ENCODE data around the gene DOK4. TPM values are rescaled to one million over a fixed set of nuclear protein-coding genes. Genes with fewer than 3 reads are reported as not detected.

DOK4 gene
- total and polyA plus RNA-seq, 8 donors: 11.2 to 55.9 (median 31.1) TPM

- DNase-seq: no peak
- H3K36me3 ChIP-seq: peaks cover 8 to 36% (median 22%) of the 10 kb centered on the region in 4 donors
- intact Hi-C loops (cut with DNase I; ENCODE audit: low total_unique reads): loop anchor here (10.0 kb wide), 2 partner anchors 85 to 205 kb away; no protein-coding TSS in a partner anchor
- H3K9me3 ChIP-seq: no peaks in the 10 kb centered on the region
- H3K27ac ChIP-seq: no peak overlapping the region
- peaks cover 0 to 10% (median 0%) of the 10 kb centered on the region in 3 donors for H3K27me3 ChIP-seq
- peaks cover 0 to 7% (median 3%) of the 10 kb centered on the region in 4 donors for H3K4me1 ChIP-seq
- WGBS, 5 donors: 53 to 59% (median 57%) methylated on average over 10 of the region's 10 CpGs
- H3K4me3 ChIP-seq: no peak overlapping the region
- TF ChIP-seq POLR2A (IDR thresholded peaks at IDR 0.05) (no peak), EP300 (IDR thresholded peaks at IDR 0.05) (no peak), POLR2AphosphoS5 (IDR thresholded peaks at IDR 0.05) (no peak), CTCF (IDR thresholded peaks at IDR 0.05) (no peak)
These were observed 24.0 kb upstream of the DOK4 start for GRCh38 chr16:57510016-57510871.

- intact Hi-C loops (cut with DNase I; ENCODE audit: low total_unique reads): no loop called here
- Histone ChIP-seq H3K27ac (no peak overlapping the region), H3K4me1 (peaks cover 0 to 7% (median 3%) of the 10 kb centered on the region in 4 donors), H3K36me3 (peaks cover 8 to 28% (median 18%) of the 10 kb centered on the region in 4 donors), H3K4me3 (no peak overlapping the region), H3K9me3 (no peaks in the 10 kb centered on the region), H3K27me3 (peaks cover 0 to 10% (median 0%) of the 10 kb centered on the region in 3 donors)
- DNase-seq: no peak
- TF ChIP-seq POLR2A (IDR thresholded peaks at IDR 0.05) (no peak), CTCF (IDR thresholded peaks at IDR 0.05) (no peak), EP300 (IDR thresholded peaks at IDR 0.05) (no peak), POLR2AphosphoS5 (IDR thresholded peaks at IDR 0.05) (no peak)
- 75 to 83% (median 80%) methylated on average over 12 of the region's 12 CpGs for WGBS, 5 donors
These were observed 23.1 kb upstream of the DOK4 start for GRCh38 chr16:57509231-57509923.

- no peak for DNase-seq
- intact Hi-C loops (cut with DNase I; ENCODE audit: low total_unique reads): no loop called here
- Histone ChIP-seq H3K27ac (no peak overlapping the region), H3K4me1 (peaks cover 0 to 7% (median 3%) of the 10 kb centered on the region in 4 donors), H3K27me3 (peaks cover 0 to 10% (median 0%) of the 10 kb centered on the region in 3 donors), H3K4me3 (no peak overlapping the region), H3K9me3 (no peaks in the 10 kb centered on the region), H3K36me3 (peaks cover 8 to 14% (median 14%) of the 10 kb centered on the region in 4 donors)
- WGBS, 5 donors: 76 to 94% (median 80%) methylated on average over 2 to 3 of the region's 3 CpGs
- TF ChIP-seq EP300 (IDR thresholded peaks at IDR 0.05): no peak
- TF ChIP-seq POLR2A (IDR thresholded peaks at IDR 0.05): no peak
- no peak for TF ChIP-seq POLR2AphosphoS5 (IDR thresholded peaks at IDR 0.05)
- no peak for TF ChIP-seq CTCF (IDR thresholded peaks at IDR 0.05)
These were observed 21.7 kb upstream of the DOK4 start for GRCh38 chr16:57508035-57508425.
